WERI-Rb-1 (cell line): ENCODE measurements around the gene EIF5B.

Source experiments
- DNase-seq: peaks from one replicate; pipeline ENCODE4 v3.0.0-alpha.2; 2020
- H3K27ac ChIP-seq: fragments of 250-450 bp; sonication (Bioruptor Pico); 2 replicates; pipeline ENCODE4 v1.5.1; 2020; ENCODE audit warnings: mild to moderate bottlenecking, moderate library complexity
- H3K27me3 ChIP-seq: fragments of 250-450 bp; sonication (Bioruptor Pico); 2 replicates; pipeline ENCODE4 v1.5.1; 2021; ENCODE audit warnings: mild to moderate bottlenecking, low read depth, moderate library complexity; ENCODE audit not compliant: insufficient read depth, severe bottlenecking
- H3K36me3 ChIP-seq: fragments of 250-450 bp; sonication (Bioruptor Pico); 2 replicates; pipeline ENCODE4 v1.5.1; 2020; ENCODE audit warnings: mild to moderate bottlenecking, moderate library complexity
- H3K4me3 ChIP-seq: 2 replicates; pipeline ENCODE4 v1.5.1; 2011; ENCODE audit warnings: low read depth, mild to moderate bottlenecking, control low read depth, low read length
- H3K9me3 ChIP-seq: fragments of 250-450 bp; sonication (Bioruptor Pico); 2 replicates; pipeline ENCODE4 v1.5.1; 2021; ENCODE audit warnings: mild to moderate bottlenecking, moderate library complexity; ENCODE audit not compliant: severe bottlenecking
- TF ChIP-seq, protein P1 (sequence below): IDR thresholded peaks from 2 replicates; pipeline ENCODE4 v1.5.1; 2011; ENCODE audit warnings: low read depth, mild to moderate bottlenecking, control low read depth, inconsistent platforms, low read length

EIF5B gene

GRCh38 chr2:99325384-99325783, 11.8 kb upstream of the EIF5B start:
- TF ChIP-seq, protein P1, sequence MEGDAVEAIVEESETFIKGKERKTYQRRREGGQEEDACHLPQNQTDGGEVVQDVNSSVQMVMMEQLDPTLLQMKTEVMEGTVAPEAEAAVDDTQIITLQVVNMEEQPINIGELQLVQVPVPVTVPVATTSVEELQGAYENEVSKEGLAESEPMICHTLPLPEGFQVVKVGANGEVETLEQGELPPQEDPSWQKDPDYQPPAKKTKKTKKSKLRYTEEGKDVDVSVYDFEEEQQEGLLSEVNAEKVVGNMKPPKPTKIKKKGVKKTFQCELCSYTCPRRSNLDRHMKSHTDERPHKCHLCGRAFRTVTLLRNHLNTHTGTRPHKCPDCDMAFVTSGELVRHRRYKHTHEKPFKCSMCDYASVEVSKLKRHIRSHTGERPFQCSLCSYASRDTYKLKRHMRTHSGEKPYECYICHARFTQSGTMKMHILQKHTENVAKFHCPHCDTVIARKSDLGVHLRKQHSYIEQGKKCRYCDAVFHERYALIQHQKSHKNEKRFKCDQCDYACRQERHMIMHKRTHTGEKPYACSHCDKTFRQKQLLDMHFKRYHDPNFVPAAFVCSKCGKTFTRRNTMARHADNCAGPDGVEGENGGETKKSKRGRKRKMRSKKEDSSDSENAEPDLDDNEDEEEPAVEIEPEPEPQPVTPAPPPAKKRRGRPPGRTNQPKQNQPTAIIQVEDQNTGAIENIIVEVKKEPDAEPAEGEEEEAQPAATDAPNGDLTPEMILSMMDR, result no peak
- H3K36me3 ChIP-seq, result peaks cover 80% of the 10 kb centered on the region

GRCh38 chr2:99335911-99336803, 1.0 kb upstream of the EIF5B start, which contains the start of gene TXNDC9:
TSS of gene TXNDC9 (minus strand) at chr2:99336333. CDS start at chr2:99333210, 3,123 bp downstream.
- peak within 1 kb of the TSS; percentile 94 for H3K27ac ChIP-seq
- TF ChIP-seq, protein P1, result no peak

More at GRCh38 chr2:99325384-99325783, 11.8 kb upstream of the EIF5B start:
- H3K9me3 ChIP-seq, result no peaks in the 10 kb centered on the region
- no peak overlapping the region for H3K4me3 ChIP-seq
- no peak overlapping the region for H3K27ac ChIP-seq
- no peaks in the 10 kb centered on the region for H3K27me3 ChIP-seq
- no peak for DNase-seq

DNA sequence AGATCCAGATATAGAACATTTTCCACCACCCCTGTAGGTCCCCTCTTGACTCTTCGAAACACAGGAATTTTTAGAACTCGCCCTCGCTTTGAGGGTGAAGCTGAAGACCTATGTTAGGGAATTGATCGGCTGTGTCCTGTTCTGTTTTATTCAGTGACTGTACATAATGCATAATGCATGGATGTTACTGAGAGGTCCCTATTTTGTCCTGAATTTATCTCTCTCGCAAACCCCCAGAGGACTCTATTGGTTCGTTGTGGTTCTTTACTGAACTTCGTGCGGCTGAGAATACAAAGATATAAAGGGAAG, 431 bp upstream of the EIF5B start:
- Histone ChIP-seq H3K27ac (peak overlapping the region; percentile 86), H3K9me3 (no peaks in the 10 kb centered on the region), H3K27me3 (no peaks in the 10 kb centered on the region), H3K4me3 (peak overlapping the region; percentile 92), H3K36me3 (peaks cover 21% of the 10 kb centered on the region)
- no peak for DNase-seq
- TF ChIP-seq, protein P1, result no peak

More at GRCh38 chr2:99335911-99336803, 1.0 kb upstream of the EIF5B start, which contains the start of gene TXNDC9:
- no peaks in the 10 kb centered on the region for H3K27me3 ChIP-seq
- no peaks in the 10 kb centered on the region for H3K9me3 ChIP-seq
- H3K36me3 ChIP-seq, result peaks cover 25% of the 10 kb centered on the region
- DNase-seq, result peak; percentile 98
- peak within 1 kb of the TSS; percentile 92 for H3K4me3 ChIP-seq

GRCh38 chr2:99338029-99338585, 918 bp downstream of the EIF5B start:
- H3K27me3 ChIP-seq, result no peaks in the 10 kb centered on the region
- peaks cover 7% of the 10 kb centered on the region for H3K36me3 ChIP-seq
- H3K9me3 ChIP-seq, result no peaks in the 10 kb centered on the region
- H3K4me3 ChIP-seq, result peak overlapping the region; percentile 92
- TF ChIP-seq, protein P1, result no peak
- no peak for DNase-seq
- H3K27ac ChIP-seq, result peak overlapping the region; percentile 86

GRCh38 chr2:99340669-99341236, 3.6 kb downstream of the EIF5B start:
- Histone ChIP-seq H3K9me3 (no peaks in the 10 kb centered on the region), H3K27ac (no peak overlapping the region), H3K36me3 (peaks cover 7% of the 10 kb centered on the region), H3K27me3 (no peaks in the 10 kb centered on the region), H3K4me3 (no peak overlapping the region)
- TF ChIP-seq, protein P1, result no peak
- no peak for DNase-seq
